Adrenal gland (tissue), 5 donors: ENCODE data around the gene C9orf57.

Experiments
- POLR2A ChIP-seq, 2 donors: fragments of 450-650 bp; IDR thresholded peaks; one replicate each; pipeline ENCODE4 v1.6.1; 2017; ENCODE audit warnings: antibody characterized with exemption in 2 of 2, mild to moderate bottlenecking in 2 of 2, moderate library complexity in 1 of 2
- TF ChIP-seq, protein P1 (sequence below), 6 experiments: fragments of 450-650 bp in 4 of 6; fragments of 200-600 bp in 2 of 6; sonication (generic) in 1 of 6; IDR thresholded peaks; 1 replicate in 5 of 6; 2 replicates in 1 of 6; pipeline versions ENCODE4 v1.5.1 to v1.8.0; 2016 to 2021; ENCODE audit warnings: antibody characterized with exemption in 6 of 6, mild to moderate bottlenecking in 2 of 6, moderate library complexity in 1 of 6
- donor health status: DM: no; HTN: no; CAD: no.

DNA sequence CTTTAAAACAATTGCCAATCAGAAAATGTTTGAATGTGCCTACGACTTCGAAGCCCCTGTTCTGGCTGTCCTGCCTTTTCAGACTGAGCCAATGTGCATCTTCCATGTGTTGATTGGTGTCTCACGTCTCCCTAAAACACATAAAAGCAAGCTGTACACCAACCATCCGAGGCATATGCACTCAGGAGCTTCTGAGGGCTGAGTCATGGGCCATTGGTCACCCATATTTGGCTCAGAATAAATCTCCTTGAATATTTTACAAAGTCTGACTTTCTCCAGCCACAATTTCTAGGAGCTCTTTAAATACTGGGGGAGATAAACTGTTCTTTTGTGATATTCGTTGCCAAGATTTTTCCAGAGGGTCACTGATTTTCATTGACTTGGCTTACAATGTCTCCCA lies 53.9 kb downstream of the C9orf57 start:
- TF ChIP-seq, protein P1, sequence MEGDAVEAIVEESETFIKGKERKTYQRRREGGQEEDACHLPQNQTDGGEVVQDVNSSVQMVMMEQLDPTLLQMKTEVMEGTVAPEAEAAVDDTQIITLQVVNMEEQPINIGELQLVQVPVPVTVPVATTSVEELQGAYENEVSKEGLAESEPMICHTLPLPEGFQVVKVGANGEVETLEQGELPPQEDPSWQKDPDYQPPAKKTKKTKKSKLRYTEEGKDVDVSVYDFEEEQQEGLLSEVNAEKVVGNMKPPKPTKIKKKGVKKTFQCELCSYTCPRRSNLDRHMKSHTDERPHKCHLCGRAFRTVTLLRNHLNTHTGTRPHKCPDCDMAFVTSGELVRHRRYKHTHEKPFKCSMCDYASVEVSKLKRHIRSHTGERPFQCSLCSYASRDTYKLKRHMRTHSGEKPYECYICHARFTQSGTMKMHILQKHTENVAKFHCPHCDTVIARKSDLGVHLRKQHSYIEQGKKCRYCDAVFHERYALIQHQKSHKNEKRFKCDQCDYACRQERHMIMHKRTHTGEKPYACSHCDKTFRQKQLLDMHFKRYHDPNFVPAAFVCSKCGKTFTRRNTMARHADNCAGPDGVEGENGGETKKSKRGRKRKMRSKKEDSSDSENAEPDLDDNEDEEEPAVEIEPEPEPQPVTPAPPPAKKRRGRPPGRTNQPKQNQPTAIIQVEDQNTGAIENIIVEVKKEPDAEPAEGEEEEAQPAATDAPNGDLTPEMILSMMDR (IDR thresholded peaks at IDR 0.05), result no peak
- no peak for TF ChIP-seq POLR2A (IDR thresholded peaks at IDR 0.05)
